Epidermal melanocyte (primary cell): ENCODE data around the gene NOX4.
"Not testable (repeated sequence)": the region's sequence is repeated elsewhere in the genome, so short reads cannot be mapped to it uniquely, and the experiment has no call there.

ENCODE experiments used
- DNase-seq: peaks from one replicate; pipeline ENCODE4 v3.0.0; 2011; ENCODE audit warnings: low spot score; ENCODE audit not compliant: insufficient read length

NOX4 gene

GRCh38 chr11:89458716-89459115 lies 32.5 kb downstream of the NOX4 start:
- no peak for DNase-seq

GRCh38 chr11:89457190-89457589 lies 34.0 kb downstream of the NOX4 start:
- DNase-seq, result no peak

DNA sequence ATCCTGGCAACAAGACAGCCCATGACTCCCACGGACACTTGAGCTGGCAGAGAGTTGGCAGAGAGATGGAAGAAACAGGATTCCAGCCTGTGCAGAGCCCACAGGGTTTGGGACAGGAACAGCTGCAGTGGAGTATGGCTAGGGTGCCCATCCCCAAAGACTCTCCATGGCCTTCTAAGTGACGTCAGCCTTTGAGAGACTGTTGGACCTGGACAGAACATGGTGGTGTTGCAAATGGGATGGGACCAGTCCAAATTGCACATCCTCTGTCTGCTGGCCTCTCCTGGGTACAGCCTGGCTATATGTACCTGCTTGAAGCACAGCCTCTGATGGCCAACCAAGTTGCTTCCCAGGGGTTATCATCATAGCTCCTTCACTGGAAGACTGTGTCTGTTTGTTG lies 34.5 kb downstream of the NOX4 start:
- no peak for DNase-seq

- no peak for DNase-seq
Measured at GRCh38 chr11:89452780-89453179, 38.4 kb downstream of the NOX4 start.

DNA sequence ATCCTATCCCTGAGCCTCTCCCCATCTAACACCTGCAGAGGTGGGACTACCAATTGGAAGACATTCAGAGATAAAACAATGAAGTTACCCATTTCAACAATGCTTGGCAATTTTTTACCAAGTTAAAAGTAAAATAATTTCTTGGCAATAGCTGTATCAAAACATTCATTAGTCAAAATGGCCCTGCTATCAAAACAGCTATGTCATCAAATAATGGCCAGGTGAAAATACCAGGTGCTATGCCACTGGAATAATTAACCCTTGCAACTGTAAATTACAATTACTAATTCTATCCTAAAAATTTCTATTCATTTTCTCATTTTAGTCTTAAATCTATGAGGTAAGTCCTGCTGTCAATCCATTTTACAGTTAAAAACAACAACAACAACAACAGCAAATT lies 43.3 kb downstream of the NOX4 start:
- DNase-seq, result no peak

GRCh38 chr11:89443361-89444322 lies 47.5 kb downstream of the NOX4 start:
- DNase-seq, result no peak

GRCh38 chr11:89442801-89443200 lies 48.4 kb downstream of the NOX4 start:
- DNase-seq, result no peak

GRCh38 chr11:89441606-89442005 lies 49.6 kb downstream of the NOX4 start:
- DNase-seq, result no peak

DNA sequence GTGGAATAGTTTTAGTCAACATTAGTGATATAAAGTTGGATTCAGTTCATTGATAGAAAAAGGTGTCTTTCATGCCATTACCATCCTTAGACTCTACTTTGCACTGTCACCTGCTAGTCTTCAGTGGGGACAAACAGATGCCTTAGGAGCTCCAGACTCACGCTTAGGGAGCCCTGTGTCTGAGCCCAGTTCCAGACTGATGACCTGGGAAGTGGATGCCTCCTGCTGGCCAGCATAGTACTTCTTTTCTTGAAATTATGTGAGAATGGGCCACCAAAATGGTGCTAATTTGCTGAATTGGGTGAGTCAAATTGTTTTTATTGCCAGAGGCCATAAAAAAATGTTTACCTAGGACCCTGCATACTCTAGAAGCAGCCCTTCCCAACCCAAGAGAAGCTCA lies 53.9 kb downstream of the NOX4 start:
- no peak for DNase-seq

- DNase-seq, result no peak
Measured at GRCh38 chr11:89436071-89436470, 55.1 kb downstream of the NOX4 start.

DNA sequence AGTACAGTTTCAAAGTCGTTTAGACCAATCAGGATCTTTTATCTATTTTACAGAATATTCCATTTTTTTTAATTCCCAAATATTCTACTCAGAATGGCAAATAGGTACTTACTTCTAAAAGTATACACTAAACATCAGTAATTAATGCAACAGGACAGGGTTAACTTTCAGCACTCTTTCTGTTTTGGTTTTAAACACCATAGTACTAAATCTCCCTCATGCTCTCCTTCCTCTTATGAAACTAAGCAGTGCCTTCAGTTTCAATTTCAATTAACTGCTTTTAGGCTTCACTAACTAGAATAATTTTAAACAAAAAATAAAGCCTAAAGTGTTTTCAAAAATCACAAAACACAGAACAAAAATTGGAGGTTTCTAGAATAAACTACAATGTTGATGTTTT lies 57.9 kb downstream of the NOX4 start:
- no peak for DNase-seq

- not testable (repeated sequence) for DNase-seq
Measured at GRCh38 chr11:89432182-89432581, 59.0 kb downstream of the NOX4 start.

DNA sequence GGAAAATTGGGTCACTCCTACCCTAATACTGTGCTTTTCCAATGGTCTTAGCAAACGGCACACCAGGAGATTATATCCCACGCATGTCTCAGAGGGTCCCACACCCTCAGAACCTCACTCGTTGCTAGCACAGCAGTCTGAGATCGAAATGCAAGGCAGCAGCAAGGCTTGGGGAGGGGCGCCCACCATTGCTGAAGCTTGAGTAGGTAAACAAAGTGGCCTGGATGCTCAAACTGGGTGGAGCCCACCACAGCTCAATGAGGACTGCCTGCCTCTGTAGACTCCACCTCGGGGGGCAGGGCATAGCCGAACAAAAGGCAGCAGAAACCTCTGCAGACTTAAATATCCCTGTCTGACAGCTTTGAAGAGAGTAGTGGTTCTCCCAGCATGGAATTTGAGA lies 64.7 kb downstream of the NOX4 start:
- DNase-seq, result not testable (repeated sequence)

DNA sequence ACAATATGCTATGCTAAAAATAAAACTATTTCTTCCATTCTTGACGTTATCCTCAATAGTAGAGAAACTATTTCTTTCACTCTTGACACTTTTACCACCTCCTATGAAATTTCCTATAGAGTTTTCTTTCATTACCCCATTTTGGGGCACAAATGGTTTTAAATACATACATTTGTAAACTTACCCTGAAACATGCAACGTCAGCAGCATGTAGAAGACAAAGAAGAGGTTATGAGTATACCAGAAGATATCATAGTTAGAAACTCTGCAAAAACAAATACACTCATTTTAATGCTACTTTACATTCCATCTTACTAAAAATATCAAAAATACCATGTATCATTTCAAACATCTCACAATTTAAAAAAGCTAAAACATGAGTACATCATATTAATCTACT lies 69.5 kb downstream of the NOX4 start:
- no peak for DNase-seq

DNA sequence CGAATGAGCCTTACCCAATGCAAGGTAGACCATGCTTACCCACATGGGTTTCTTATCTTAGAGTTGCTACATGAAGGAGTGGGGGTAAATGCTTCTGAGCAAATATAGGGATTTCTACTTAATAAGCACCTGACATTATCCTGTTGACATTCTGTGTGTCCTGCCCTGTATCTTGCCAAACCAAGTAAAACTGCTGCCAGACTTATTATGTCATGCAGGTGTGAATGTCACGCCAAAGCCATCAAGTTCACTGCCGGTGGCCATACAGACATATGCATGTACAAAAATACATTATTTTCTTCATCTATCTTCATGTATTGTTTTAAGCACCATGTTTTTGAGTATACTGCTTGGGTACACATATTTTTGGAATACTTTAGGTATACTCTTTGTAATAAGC lies 70.2 kb downstream of the NOX4 start:
- DNase-seq, result no peak

DNA sequence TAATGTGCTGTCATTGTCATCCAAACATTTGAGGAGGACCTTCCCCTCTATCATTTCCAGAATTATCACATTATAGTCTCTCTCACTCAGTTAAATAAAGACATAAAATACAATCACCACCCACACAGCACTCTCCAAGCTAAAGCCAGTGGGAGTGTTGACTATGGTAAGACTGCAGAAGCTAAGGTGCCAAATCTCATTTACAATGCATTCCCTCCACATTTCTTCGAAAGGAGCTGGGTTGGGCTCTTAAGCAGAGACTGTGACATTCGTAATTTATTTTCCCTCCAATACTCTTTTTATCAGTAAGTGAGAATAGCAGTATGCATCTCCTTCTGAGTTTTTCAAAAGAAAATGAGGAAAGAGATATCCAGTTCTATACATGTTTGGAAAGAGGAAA lies 74.2 kb downstream of the NOX4 start:
- DNase-seq, result no peak

GRCh38 chr11:89411112-89411511 lies 80.1 kb downstream of the NOX4 start:
- not testable (repeated sequence) for DNase-seq

GRCh38 chr11:89410666-89411065 lies 80.5 kb downstream of the NOX4 start:
- DNase-seq, result not testable (repeated sequence)

- DNase-seq, result not testable (repeated sequence)
Measured at GRCh38 chr11:89408441-89408840, 82.7 kb downstream of the NOX4 start.

DNA sequence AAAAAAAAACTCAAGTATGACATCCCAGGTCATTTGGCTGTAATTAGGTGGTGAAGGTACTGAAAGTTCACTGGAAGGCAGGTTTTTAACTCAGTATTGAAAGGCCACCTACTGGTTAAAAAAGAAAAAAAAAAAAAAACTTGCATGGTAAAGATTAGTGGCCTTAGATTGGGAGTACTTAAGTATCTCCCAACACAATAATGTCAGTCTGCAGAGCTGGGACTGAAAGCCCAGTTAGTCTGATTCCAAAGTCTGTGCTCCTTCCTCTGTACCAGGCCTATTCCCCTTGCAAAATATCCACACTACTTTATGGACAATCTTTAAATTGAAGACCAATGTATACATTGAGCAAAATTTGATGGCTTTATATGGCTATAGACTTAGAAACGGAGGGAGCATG lies 85.5 kb downstream of the NOX4 start:
- DNase-seq, result no peak

DNA sequence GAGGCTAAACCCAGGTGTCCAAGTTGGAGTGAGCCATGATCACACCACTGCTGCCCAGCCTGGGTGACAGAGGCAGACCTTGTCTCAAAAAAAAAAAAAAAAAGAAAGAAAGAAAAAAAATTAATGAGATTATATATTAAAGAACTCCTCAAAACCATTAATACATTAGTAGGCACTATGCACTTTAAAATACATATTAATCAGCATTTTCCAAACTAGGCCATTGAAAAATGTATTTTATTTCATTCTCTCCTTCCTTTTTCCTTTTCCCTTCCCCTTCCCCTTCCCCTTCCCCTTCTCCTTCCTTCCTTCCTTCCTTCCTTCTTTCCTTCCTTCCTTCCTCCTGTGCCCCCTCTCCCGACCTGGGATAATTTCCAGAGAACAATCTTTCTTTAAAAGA lies 99.5 kb downstream of the NOX4 start:
- not testable (repeated sequence) for DNase-seq

DNA sequence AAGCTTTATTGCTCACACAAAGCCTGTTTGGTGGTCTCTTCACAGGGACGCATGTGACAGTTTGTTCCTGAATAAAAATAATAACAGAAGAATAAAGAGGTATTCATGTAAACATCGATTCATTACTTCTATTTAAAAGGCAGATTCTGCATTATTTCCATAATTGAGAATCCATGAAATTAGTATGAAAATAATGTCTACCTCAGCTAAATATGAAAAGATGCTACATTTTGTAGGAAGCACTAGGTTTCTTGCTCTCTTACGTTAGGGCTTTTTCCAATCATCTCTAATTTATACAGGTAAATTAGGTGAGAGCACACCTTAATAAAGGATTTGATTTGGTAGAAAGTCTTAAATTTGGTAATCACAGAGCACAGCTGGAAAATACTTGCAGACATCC lies 103.7 kb downstream of the NOX4 start:
- DNase-seq, result not testable (repeated sequence)

DNA sequence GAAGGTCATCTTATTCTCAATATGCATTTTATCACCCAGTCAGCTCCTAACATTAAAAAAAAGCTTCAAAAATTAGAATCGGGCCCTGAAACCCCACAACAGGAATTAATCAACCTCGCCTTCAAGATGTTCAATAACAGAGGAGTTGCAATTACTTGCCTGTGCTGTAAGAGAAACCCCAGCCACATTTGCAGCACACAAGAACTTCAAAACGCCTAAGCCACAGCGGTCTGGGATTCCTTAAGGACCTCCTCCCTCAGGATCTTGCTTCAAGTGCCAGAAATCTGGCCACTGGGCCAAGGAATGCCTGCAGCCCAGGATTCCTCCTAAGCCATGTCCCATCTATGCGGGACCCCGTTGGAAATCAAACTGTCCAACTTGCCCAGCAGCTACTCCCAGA lies 108.2 kb downstream of the NOX4 start:
- DNase-seq, result not testable (repeated sequence)
